ENCODE measurements around the gene DTNB.
"Not testable (repeated sequence)": the region's sequence is repeated elsewhere in the genome, so short reads cannot be mapped to it uniquely, and the experiment has no call there.

The DTNB gene

DNA sequence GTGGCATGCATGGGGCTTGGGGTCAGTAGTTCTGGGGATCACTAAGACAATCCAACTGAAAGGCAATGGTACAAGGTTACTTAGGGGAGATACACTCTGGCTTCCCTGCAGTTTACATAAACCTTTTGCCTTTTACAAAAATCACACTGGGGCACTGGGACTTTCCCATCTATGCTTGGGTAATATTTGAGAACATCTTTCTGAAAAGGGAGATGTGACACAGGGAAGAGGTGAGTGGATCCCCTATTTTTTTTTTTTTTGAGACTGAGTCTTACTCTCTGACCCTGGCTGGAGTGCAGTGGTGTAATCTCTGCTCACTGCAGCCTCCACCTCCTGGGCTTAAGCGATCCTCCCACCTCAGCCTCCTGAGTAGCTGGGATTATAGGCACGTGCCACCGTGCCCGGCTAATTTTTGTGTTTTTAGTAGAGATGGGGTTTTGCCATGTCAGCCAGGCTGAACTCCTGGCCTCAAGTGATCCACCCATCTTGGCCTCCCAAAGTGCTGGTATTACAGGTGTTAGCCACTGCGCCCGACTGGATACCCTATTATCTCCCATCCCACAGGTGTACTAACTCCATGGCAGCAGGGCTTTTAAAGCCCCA is 248.8 kb downstream of the DTNB start:
- H3K9me3 ChIP-seq (ENCODE audit: control insufficient read depth, low read length) = no peaks in the 10 kb centered on the region
- 100% methylated on average over 2 to 3 of the region's 6 CpGs for WGBS, 2 experiments (ENCODE audit: insufficient coverage in 2 of 2)
- no peak overlapping the region for H3K4me3 ChIP-seq (ENCODE audit: extremely low read depth, insufficient read depth, low read length, poor library complexity, severe bottlenecking)
- H3K4me1 ChIP-seq (ENCODE audit: control insufficient read depth, insufficient read depth, low read length, poor library complexity, severe bottlenecking) = no peaks in the 10 kb centered on the region
- H3K27ac ChIP-seq (ENCODE audit: low read depth, low read length, severe bottlenecking) = no peak overlapping the region
- no peaks in the 10 kb centered on the region for H3K36me3 ChIP-seq (ENCODE audit: control insufficient read depth, insufficient read depth, low read length)

DNA sequence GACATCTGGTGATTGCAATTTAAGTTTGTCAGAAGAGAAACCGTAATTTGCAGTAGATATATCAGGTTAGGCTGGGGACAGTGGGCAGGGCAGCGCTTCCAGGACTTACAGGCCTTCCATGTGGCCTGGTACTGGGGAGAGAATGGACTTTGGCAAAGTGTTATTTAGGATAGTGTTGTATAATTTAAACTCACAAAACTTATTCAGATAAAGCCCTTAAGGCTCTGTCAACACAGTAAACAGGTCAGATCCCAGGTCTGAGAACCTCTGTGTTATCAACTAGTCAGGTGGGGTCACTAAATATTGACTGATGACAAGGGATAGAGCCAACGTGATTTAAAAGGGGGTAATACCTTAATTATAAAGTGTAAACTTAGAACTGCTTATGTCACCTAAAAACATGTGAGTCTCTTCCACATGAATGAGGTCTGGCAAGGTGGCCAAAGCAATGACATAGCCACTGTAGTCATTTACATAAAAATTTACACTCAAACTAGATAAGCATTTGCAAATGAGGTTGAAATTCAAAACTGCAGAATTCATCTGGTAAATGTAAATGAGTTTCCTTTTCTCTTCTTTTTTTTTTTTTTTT is 251.5 kb downstream of the DTNB start:
- H3K4me3 ChIP-seq (ENCODE audit: extremely low read depth, insufficient read depth, low read length, poor library complexity, severe bottlenecking) = no peak overlapping the region
- 85 to 86% methylated on average over 2 of the region's 3 CpGs for WGBS, 2 experiments (ENCODE audit: insufficient coverage in 2 of 2)
- H3K36me3 ChIP-seq (ENCODE audit: control insufficient read depth, insufficient read depth, low read length) = no peaks in the 10 kb centered on the region
- no peaks in the 10 kb centered on the region for H3K9me3 ChIP-seq (ENCODE audit: control insufficient read depth, low read length)
- H3K4me1 ChIP-seq (ENCODE audit: control insufficient read depth, insufficient read depth, low read length, poor library complexity, severe bottlenecking) = no peaks in the 10 kb centered on the region
- no peak overlapping the region for H3K27ac ChIP-seq (ENCODE audit: low read depth, low read length, severe bottlenecking)

DNA sequence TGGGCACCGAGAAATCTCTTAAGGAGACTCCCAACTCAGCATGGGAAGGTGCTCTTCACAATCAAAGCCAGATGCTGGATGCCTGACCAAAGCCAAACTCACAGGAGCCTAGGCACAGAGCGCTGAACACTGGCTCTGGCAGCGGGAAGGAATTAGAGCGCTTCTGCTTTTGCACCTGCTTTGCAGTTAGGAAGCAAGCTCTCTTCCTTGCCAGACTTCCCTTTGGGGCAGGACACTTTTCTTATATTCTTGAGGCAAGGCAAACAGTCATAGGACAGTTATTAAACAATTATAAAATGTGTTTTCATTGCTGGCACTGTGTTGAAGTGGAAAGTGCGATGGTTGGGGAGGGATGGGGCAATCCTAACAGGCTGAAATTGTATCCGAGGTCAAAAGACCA is 252.1 kb downstream of the DTNB start:
- no peak overlapping the region for H3K27ac ChIP-seq (ENCODE audit: low read depth, low read length, severe bottlenecking)
- 94 to 97% methylated on average over 2 to 5 of the region's 6 CpGs for WGBS, 2 experiments (ENCODE audit: insufficient coverage in 2 of 2)

DNA sequence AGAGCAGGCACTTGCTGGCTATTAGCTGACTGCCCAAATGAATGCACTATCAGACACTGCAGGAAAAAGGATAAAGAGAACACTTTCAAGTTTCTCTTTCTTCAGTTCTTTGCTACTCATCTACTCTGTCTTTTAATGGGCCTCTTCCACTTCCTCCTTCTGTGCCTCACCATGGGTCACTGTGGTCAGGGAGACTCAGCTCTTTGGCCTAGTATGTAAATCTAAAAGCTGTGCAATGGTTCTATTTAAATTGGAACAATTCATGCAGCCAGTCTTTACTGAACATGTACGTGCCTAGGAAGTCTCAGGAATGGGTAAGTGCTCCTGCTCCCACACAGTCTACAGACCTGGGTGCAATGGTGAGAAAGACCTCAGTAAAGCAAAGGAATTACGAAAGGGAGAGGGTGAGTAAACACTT is 252.5 kb downstream of the DTNB start:
- H3K36me3 ChIP-seq (ENCODE audit: control insufficient read depth, insufficient read depth, low read length) = no peaks in the 10 kb centered on the region
- H3K4me3 ChIP-seq (ENCODE audit: extremely low read depth, insufficient read depth, low read length, poor library complexity, severe bottlenecking) = no peak overlapping the region
- H3K9me3 ChIP-seq (ENCODE audit: control insufficient read depth, low read length) = no peaks in the 10 kb centered on the region
- H3K4me1 ChIP-seq (ENCODE audit: control insufficient read depth, insufficient read depth, low read length, poor library complexity, severe bottlenecking) = no peaks in the 10 kb centered on the region
- no peak overlapping the region for H3K27ac ChIP-seq (ENCODE audit: low read depth, low read length, severe bottlenecking)
- WGBS, 2 experiments (ENCODE audit: insufficient coverage in 2 of 2) = 83 to 90% methylated on average over 2 of the region's 2 CpGs

More for the DNA sequence above, 252.1 kb downstream of the DTNB start:
- no peak overlapping the region for H3K4me3 ChIP-seq (ENCODE audit: extremely low read depth, insufficient read depth, low read length, poor library complexity, severe bottlenecking)
- no peaks in the 10 kb centered on the region for H3K4me1 ChIP-seq (ENCODE audit: control insufficient read depth, insufficient read depth, low read length, poor library complexity, severe bottlenecking)
- no peaks in the 10 kb centered on the region for H3K9me3 ChIP-seq (ENCODE audit: control insufficient read depth, low read length)
- no peaks in the 10 kb centered on the region for H3K36me3 ChIP-seq (ENCODE audit: control insufficient read depth, insufficient read depth, low read length)

DNA sequence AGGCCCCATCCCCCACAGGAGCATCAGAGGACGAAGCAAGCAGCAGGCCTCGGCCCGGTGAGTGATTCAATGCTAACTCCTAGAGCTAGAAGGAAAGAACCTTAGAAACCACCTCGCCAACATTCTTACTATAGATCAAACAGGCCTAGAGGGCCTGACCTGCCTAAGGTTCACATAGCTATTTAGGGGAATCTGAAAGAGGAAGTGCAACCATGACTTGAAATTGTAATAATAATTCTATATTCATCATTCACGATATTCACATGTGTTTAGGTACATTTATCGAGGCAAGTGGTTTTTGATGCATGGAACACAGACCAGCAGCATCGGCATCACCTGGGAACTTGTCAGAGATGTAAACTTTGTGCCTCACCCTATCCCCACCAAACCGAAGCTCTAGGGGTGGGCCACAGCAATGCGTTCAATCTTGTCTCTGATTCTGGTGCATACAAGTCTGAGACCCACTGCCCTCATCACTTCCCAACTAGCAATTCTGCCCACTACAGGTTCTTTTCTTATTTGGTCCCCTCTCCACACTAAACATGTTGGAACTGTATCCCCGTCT is 253.6 kb downstream of the DTNB start:
- no peak overlapping the region for H3K27ac ChIP-seq (ENCODE audit: low read depth, low read length, severe bottlenecking)

DNA sequence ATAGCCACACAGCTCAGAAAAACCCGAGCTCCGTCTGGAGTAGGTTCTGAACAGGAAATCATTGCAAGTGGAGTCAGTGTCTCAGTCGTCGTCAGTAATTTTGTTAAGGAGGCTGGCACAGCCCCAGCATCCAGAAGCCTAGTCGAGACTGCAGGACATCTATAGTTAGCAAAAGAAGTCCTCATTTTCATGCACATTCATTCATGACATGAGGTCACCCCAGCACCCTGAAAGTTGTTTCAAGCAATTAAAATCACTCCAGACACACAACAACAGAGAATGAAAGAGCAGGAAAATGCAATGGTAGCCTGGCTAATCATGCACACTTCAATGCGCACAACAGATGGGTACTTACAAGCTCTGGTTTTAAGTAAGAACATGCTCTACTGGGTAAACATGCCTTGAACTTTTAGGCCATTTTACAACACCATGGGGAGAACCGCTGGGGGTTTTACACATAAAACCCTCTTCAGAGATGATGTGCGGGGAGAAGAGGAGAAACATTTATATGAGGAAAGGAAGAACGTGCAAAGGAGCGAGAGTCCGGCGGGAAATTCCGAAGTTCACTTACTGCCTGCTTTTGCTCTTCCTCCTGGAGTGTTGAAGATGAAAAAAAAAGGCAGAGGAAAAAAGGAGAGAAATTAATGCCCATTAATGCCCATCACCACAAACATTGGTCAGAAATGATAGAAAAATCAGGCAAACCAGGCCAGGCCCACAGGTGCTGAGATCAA is 254.3 kb downstream of the DTNB start:
- no peaks in the 10 kb centered on the region for H3K9me3 ChIP-seq (ENCODE audit: control insufficient read depth, low read length)
- 90 to 97% methylated on average over 10 to 12 of the region's 13 CpGs for WGBS, 2 experiments (ENCODE audit: insufficient coverage in 2 of 2)
- H3K36me3 ChIP-seq (ENCODE audit: control insufficient read depth, insufficient read depth, low read length) = no peaks in the 10 kb centered on the region
- H3K4me3 ChIP-seq (ENCODE audit: extremely low read depth, insufficient read depth, low read length, poor library complexity, severe bottlenecking) = no peak overlapping the region
- H3K4me1 ChIP-seq (ENCODE audit: control insufficient read depth, insufficient read depth, low read length, poor library complexity, severe bottlenecking) = no peaks in the 10 kb centered on the region
- no peak overlapping the region for H3K27ac ChIP-seq (ENCODE audit: low read depth, low read length, severe bottlenecking)

More for the DNA sequence above, 253.6 kb downstream of the DTNB start:
- no peaks in the 10 kb centered on the region for H3K36me3 ChIP-seq (ENCODE audit: control insufficient read depth, insufficient read depth, low read length)
- H3K4me3 ChIP-seq (ENCODE audit: extremely low read depth, insufficient read depth, low read length, poor library complexity, severe bottlenecking) = no peak overlapping the region
- H3K9me3 ChIP-seq (ENCODE audit: control insufficient read depth, low read length) = no peaks in the 10 kb centered on the region
- no peaks in the 10 kb centered on the region for H3K4me1 ChIP-seq (ENCODE audit: control insufficient read depth, insufficient read depth, low read length, poor library complexity, severe bottlenecking)
- 89 to 96% methylated on average over 3 to 8 of the region's 10 CpGs for WGBS, 2 experiments (ENCODE audit: insufficient coverage in 2 of 2)

DNA sequence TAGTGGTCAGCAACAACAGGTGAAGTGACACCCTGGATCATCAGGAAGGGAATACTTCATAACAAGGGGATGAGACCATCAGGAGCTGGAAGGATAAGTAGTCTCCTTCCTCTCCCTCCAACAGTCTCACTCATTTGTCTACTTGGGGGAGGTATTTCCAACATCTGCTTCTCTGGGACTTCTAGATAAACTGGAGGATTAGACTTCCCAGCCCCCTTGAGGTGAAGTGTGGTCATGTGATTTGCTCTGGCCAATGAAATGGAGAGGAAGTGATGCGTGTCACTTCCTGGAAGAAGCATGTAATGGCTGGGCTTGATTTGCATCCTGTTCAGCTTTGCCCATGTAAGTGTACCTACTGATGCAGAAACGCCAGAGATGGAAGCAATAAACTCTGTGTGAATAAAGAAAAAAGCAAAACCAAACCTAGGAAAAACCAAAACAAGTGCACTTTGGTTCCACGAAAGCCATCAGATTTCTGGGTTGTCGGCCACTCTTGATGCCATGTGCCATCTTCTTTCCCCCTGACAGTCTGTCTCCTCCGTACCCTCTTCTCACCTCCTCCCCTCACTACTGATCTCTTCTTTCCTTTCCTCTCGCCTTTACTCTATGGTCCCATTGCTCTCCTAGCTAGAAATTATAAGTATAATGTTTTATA is 255.5 kb downstream of the DTNB start:
- Histone ChIP-seq H3K4me3 (ENCODE audit: extremely low read depth, insufficient read depth, low read length, poor library complexity, severe bottlenecking) (no peak overlapping the region), H3K36me3 (ENCODE audit: control insufficient read depth, insufficient read depth, low read length) (no peaks in the 10 kb centered on the region), H3K27ac (ENCODE audit: low read depth, low read length, severe bottlenecking) (no peak overlapping the region), H3K4me1 (ENCODE audit: control insufficient read depth, insufficient read depth, low read length, poor library complexity, severe bottlenecking) (no peaks in the 10 kb centered on the region), H3K9me3 (ENCODE audit: control insufficient read depth, low read length) (no peaks in the 10 kb centered on the region)
- WGBS, 2 experiments (ENCODE audit: insufficient coverage in 2 of 2) = 94 to 97% methylated on average over 5 of the region's 6 CpGs

DNA sequence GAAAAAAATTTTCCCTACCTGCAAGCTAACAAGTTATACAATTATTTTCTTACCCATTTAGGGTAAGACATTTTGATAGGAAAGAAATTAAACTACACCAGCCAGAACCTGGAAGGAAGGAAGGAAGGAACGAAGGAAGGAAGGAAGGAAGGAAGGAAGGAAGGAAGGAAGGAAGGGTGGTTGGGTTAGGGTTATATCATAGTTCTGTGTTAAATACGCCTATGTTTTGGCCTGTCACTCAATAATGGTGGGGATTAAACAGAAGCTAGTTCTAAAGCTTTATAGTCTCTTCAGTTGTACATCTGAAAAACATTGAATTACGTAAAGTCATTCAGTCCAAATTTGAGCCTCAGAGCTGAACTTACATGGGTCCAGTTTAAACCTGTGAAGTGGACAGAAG is 256.7 kb downstream of the DTNB start:
- Histone ChIP-seq H3K9me3 (ENCODE audit: control insufficient read depth, low read length) (no peaks in the 10 kb centered on the region), H3K27ac (ENCODE audit: low read depth, low read length, severe bottlenecking) (no peak overlapping the region), H3K4me3 (ENCODE audit: extremely low read depth, insufficient read depth, low read length, poor library complexity, severe bottlenecking) (no peak overlapping the region), H3K36me3 (ENCODE audit: control insufficient read depth, insufficient read depth, low read length) (no peaks in the 10 kb centered on the region), H3K4me1 (ENCODE audit: control insufficient read depth, insufficient read depth, low read length, poor library complexity, severe bottlenecking) (no peaks in the 10 kb centered on the region)
- WGBS, 2 experiments (ENCODE audit: insufficient coverage in 2 of 2) = 80 to 88% methylated on average over 1 to 2 of the region's 3 CpGs

DNA sequence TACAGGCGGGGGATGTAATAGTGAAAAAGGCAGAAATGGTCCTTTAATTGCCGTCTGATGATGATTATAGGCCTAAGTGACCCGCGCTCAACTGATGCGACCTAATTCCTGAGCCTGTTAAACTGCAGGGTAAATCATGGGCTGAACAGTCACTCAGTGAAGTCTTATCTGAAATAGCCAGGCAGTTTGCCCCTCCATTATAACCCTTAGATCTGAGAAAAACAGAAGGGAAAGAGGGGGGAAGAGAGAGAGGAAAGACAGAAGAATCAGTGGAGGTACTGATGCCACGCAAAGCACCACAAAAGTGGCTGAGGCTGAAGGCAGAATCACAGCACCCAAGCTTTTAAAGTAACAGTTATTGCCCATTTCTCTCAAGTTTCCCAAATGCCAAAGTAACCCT is 258.6 kb downstream of the DTNB start:
- 93 to 100% methylated on average over 4 to 6 of the region's 6 CpGs for WGBS, 2 experiments (ENCODE audit: insufficient coverage in 2 of 2)
- Histone ChIP-seq H3K4me3 (ENCODE audit: extremely low read depth, insufficient read depth, low read length, poor library complexity, severe bottlenecking) (no peak overlapping the region), H3K27ac (ENCODE audit: low read depth, low read length, severe bottlenecking) (no peak overlapping the region), H3K9me3 (ENCODE audit: control insufficient read depth, low read length) (no peaks in the 10 kb centered on the region), H3K36me3 (ENCODE audit: control insufficient read depth, insufficient read depth, low read length) (no peaks in the 10 kb centered on the region), H3K4me1 (ENCODE audit: control insufficient read depth, insufficient read depth, low read length, poor library complexity, severe bottlenecking) (no peaks in the 10 kb centered on the region)

DNA sequence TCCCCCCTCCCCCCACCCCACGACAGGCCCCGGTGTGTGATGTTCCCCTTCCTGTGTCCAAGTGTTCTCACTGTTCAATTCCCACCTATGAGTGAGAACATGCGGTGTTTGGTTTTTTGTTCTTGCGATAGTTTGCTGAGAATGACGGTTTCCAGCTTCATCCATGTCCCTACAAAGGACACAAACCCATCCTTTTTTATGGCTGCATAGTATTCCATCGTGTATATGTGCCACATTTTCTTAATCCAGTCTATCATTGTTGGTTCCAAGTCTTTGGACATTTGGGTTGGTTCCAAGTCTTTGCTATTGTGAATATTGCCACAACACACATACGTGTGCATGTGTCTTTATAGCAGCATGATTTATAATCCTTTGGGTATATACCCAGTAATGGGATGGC is 260.0 kb downstream of the DTNB start:
- not testable (repeated sequence) for H3K4me1 ChIP-seq (ENCODE audit: control insufficient read depth, insufficient read depth, low read length, poor library complexity, severe bottlenecking); H3K36me3 ChIP-seq (ENCODE audit: control insufficient read depth, insufficient read depth, low read length); H3K9me3 ChIP-seq (ENCODE audit: control insufficient read depth, low read length); H3K27ac ChIP-seq (ENCODE audit: low read depth, low read length, severe bottlenecking); H3K4me3 ChIP-seq (ENCODE audit: extremely low read depth, insufficient read depth, low read length, poor library complexity, severe bottlenecking)
- 92 to 100% methylated on average over 2 to 4 of the region's 7 CpGs for WGBS, 2 experiments (ENCODE audit: insufficient coverage in 2 of 2)
